Neural crest cell (in vitro differentiated cells): ENCODE results near the gene CHST11. TPM values are rescaled to one million over a fixed set of nuclear protein-coding genes. Genes with fewer than 3 reads are reported as not detected.
A peak's percentile ranks its signal among the peaks of the same experiment; 100 is the strongest.

ENCODE experiments used
- DNase-seq: peaks from one replicate; pipeline ENCODE4 v3.0.0; 2021; ENCODE audit warnings: low read depth, mixed read lengths, low spot score
- H3K27ac Mint-ChIP-seq: one replicate; pipeline ENCODE4 v1.8.0; 2021; ENCODE audit warnings: mild to moderate bottlenecking, mixed read lengths; ENCODE audit not compliant: unreplicated experiment
- H3K27me3 Mint-ChIP-seq: 2 replicates; pipeline ENCODE4 v1.8.0; 2021; ENCODE audit warnings: low read depth, mild to moderate bottlenecking, mixed read lengths
- H3K36me3 Mint-ChIP-seq: 2 replicates; pipeline ENCODE4 v1.8.0; 2021; ENCODE audit warnings: low read depth, mild to moderate bottlenecking, mixed read lengths
- H3K4me1 Mint-ChIP-seq: 2 replicates; pipeline ENCODE4 v1.8.0; 2021; ENCODE audit warnings: mixed read lengths
- H3K4me3 Mint-ChIP-seq: one replicate; pipeline ENCODE4 v1.8.0; 2021; ENCODE audit warnings: mild to moderate bottlenecking, mixed read lengths
- H3K9me3 Mint-ChIP-seq: 2 replicates; pipeline ENCODE4 v1.8.0; 2021; ENCODE audit warnings: mixed read lengths
- total RNA-seq: library from RNA; stranded (reverse); gene quantifications from 2 replicates; pipeline ENCODE4 v1.2.1, GENCODE V29; 2021
- TF ChIP-seq, protein P1 (sequence below): fragments of 200-600 bp; sonication (generic); conservative IDR thresholded peaks from 2 replicates; pipeline ENCODE4 v1.5.0; 2021; ENCODE audit warnings: antibody characterized with exemption, mild to moderate bottlenecking

Gene CHST11
- total RNA-seq, 1 donor from 2014 or later: 10.0 TPM

- H3K4me1 Mint-ChIP-seq: peaks cover 42% of the 10 kb centered on the region
- no peak overlapping the region for H3K27ac Mint-ChIP-seq
- TF ChIP-seq, protein P1, sequence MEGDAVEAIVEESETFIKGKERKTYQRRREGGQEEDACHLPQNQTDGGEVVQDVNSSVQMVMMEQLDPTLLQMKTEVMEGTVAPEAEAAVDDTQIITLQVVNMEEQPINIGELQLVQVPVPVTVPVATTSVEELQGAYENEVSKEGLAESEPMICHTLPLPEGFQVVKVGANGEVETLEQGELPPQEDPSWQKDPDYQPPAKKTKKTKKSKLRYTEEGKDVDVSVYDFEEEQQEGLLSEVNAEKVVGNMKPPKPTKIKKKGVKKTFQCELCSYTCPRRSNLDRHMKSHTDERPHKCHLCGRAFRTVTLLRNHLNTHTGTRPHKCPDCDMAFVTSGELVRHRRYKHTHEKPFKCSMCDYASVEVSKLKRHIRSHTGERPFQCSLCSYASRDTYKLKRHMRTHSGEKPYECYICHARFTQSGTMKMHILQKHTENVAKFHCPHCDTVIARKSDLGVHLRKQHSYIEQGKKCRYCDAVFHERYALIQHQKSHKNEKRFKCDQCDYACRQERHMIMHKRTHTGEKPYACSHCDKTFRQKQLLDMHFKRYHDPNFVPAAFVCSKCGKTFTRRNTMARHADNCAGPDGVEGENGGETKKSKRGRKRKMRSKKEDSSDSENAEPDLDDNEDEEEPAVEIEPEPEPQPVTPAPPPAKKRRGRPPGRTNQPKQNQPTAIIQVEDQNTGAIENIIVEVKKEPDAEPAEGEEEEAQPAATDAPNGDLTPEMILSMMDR: no peak
- peaks cover 66% of the 10 kb centered on the region for H3K27me3 Mint-ChIP-seq
- peak overlapping the region; percentile 91 for H3K4me3 Mint-ChIP-seq
- no peaks in the 10 kb centered on the region for H3K36me3 Mint-ChIP-seq
- H3K9me3 Mint-ChIP-seq: no peaks in the 10 kb centered on the region
- DNase-seq: no peak
Observed at GRCh38 chr12:104459368-104459909, 2.7 kb downstream of the CHST11 start.

DNA sequence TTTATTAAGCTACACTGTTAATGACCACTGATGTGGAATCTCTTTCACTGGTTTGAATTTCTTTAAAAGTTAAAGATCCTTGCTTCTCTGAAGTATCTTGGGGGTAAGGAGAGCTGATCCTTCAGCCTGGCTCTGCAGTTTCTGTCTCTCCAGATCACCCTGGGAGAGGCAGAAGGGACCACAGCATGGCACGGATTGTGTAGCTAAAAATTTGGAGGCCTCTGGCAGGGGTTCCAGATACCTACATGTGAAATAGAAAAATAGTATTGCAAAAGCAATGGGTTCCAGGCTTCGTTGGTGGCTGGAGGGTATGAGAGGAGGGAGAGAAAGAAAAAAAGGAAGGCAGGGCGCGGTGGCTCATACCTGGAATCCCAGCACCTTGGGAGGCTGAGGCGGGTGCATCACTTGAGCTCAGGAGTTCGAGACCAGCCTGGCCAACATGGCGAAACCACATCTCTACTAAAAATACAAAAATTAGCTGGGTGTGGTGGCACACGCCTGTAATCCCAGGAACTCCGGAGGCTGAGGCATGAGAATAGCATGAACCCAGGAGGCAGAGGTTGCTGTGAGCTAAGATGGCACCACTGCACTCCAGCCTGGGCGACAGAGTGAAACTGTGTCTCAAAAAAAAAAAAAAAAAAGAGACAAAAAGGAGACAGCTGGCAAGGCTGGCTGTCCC is 3.4 kb downstream of the CHST11 start:
- H3K27ac Mint-ChIP-seq: no peak overlapping the region
- peaks cover 38% of the 10 kb centered on the region for H3K4me1 Mint-ChIP-seq
- peak overlapping the region; percentile 91 for H3K4me3 Mint-ChIP-seq
- no peaks in the 10 kb centered on the region for H3K9me3 Mint-ChIP-seq
- TF ChIP-seq, protein P1: no peak
- H3K36me3 Mint-ChIP-seq: no peaks in the 10 kb centered on the region
- DNase-seq: no peak
- H3K27me3 Mint-ChIP-seq: peaks cover 61% of the 10 kb centered on the region

- Mint-ChIP-seq H3K36me3 (no peaks in the 10 kb centered on the region), H3K27ac (no peak overlapping the region), H3K9me3 (no peaks in the 10 kb centered on the region), H3K4me3 (peak overlapping the region; percentile 51), H3K27me3 (peaks cover 51% of the 10 kb centered on the region), H3K4me1 (peaks cover 29% of the 10 kb centered on the region)
- TF ChIP-seq, protein P1: no peak
- DNase-seq: no peak
Observed at GRCh38 chr12:104460973-104461698, 4.4 kb downstream of the CHST11 start.

GRCh38 chr12:104462325-104462724 is 5.6 kb downstream of the CHST11 start:
- no peaks in the 10 kb centered on the region for H3K9me3 Mint-ChIP-seq
- no peak overlapping the region for H3K27ac Mint-ChIP-seq
- TF ChIP-seq, protein P1: no peak
- H3K36me3 Mint-ChIP-seq: no peaks in the 10 kb centered on the region
- H3K27me3 Mint-ChIP-seq: peaks cover 51% of the 10 kb centered on the region
- DNase-seq: no peak
- H3K4me3 Mint-ChIP-seq: no peak overlapping the region
- peaks cover 22% of the 10 kb centered on the region for H3K4me1 Mint-ChIP-seq

GRCh38 chr12:104462931-104463339 is 6.2 kb downstream of the CHST11 start:
- no peaks in the 10 kb centered on the region for H3K36me3 Mint-ChIP-seq
- H3K4me3 Mint-ChIP-seq: peak overlapping the region; percentile 66
- DNase-seq: no peak
- peaks cover 53% of the 10 kb centered on the region for H3K27me3 Mint-ChIP-seq
- no peaks in the 10 kb centered on the region for H3K9me3 Mint-ChIP-seq
- TF ChIP-seq, protein P1: no peak
- peaks cover 22% of the 10 kb centered on the region for H3K4me1 Mint-ChIP-seq
- no peak overlapping the region for H3K27ac Mint-ChIP-seq
